IPS-15b (cell line): ENCODE data around the gene PPP4R2.

ENCODE experiments used
- H3K27me3 ChIP-seq: one replicate; pipeline ENCODE4 v1.6.1; 2013; ENCODE audit warnings: low read length; ENCODE audit not compliant: control insufficient read depth, insufficient read depth
- H3K36me3 ChIP-seq: one replicate; pipeline ENCODE4 v1.6.1; 2013; ENCODE audit warnings: low read length; ENCODE audit not compliant: control insufficient read depth, insufficient read depth
- H3K4me1 ChIP-seq: one replicate; pipeline ENCODE4 v1.6.1; 2013; ENCODE audit warnings: mild to moderate bottlenecking, low read length; ENCODE audit not compliant: control insufficient read depth, insufficient read depth
- H3K4me3 ChIP-seq: one replicate; pipeline ENCODE4 v1.5.1; 2013; ENCODE audit warnings: low read depth, low read length
- H3K9ac ChIP-seq: one replicate; pipeline ENCODE4 v1.6.1; 2013; ENCODE audit warnings: low read depth, mild to moderate bottlenecking, low read length
- H3K9me3 ChIP-seq: one replicate; pipeline ENCODE4 v1.6.1; 2013; ENCODE audit warnings: mild to moderate bottlenecking, low read length; ENCODE audit not compliant: control insufficient read depth, insufficient read depth

Gene PPP4R2

DNA sequence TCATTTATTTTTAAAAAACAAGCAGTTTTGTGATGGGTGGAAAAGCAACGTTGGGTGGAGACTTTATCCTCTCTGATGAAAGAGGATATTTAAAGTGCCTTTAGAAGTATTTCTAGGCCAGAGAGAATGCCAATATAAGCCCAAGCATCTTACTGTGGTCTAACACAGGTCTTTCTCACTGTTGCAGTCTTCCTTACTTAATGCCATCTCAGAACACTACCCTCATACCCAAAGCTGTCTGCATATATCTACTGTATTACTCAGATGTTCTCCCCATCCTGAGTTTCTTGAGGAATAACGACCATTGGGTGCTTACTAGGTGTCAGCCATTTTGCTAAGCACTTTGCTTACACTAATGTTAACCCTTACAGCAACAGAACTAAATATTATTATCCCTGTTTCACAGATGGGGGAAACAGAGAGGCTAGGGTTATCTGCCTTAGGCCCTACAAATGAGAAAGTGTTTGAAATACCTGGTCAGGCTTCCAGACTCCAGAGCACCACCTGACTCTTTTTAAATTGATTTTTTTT lies 35.0 kb downstream of the PPP4R2 start:
- Histone ChIP-seq H3K9ac (no peak overlapping the region), H3K4me3 (no peak overlapping the region), H3K27me3 (no peaks in the 10 kb centered on the region), H3K36me3 (no peaks in the 10 kb centered on the region), H3K9me3 (no peaks in the 10 kb centered on the region), H3K4me1 (peaks cover 6% of the 10 kb centered on the region)

GRCh38 chr3:73036694-73037591 lies 40.3 kb downstream of the PPP4R2 start:
- H3K4me1 ChIP-seq = peaks cover 16% of the 10 kb centered on the region
- no peaks in the 10 kb centered on the region for H3K36me3 ChIP-seq
- no peak overlapping the region for H3K4me3 ChIP-seq
- H3K27me3 ChIP-seq = no peaks in the 10 kb centered on the region
- no peaks in the 10 kb centered on the region for H3K9me3 ChIP-seq
- no peak overlapping the region for H3K9ac ChIP-seq

DNA sequence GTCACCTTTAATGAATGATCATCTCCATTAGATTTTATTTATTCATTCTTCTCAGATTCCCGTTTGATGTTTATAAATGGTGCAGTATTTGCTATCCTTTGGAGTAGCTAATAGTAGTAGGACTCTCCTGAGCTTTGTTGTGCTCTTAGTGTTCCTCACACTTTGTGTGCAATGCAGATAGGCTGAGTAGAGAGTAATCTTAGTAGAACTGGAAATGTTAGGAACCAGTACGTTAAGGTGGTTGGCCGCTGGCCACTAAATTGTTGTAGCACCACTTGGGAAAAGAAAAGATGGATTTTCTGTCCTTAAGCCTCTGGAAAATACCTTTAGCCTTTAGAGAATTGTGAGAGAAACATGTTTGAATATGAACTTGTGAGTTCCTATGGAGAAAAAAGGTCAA lies 44.9 kb downstream of the PPP4R2 start:
- Histone ChIP-seq H3K36me3 (no peaks in the 10 kb centered on the region), H3K9ac (no peak overlapping the region), H3K4me3 (no peak overlapping the region), H3K27me3 (no peaks in the 10 kb centered on the region), H3K9me3 (no peaks in the 10 kb centered on the region), H3K4me1 (peaks cover 20% of the 10 kb centered on the region)

- no peaks in the 10 kb centered on the region for H3K36me3 ChIP-seq
- no peaks in the 10 kb centered on the region for H3K9me3 ChIP-seq
- no peak overlapping the region for H3K4me3 ChIP-seq
- H3K4me1 ChIP-seq = peaks cover 10% of the 10 kb centered on the region
- H3K27me3 ChIP-seq = no peaks in the 10 kb centered on the region
- no peak overlapping the region for H3K9ac ChIP-seq
These were observed 46.8 kb downstream of the PPP4R2 start for GRCh38 chr3:73043414-73043813.

DNA sequence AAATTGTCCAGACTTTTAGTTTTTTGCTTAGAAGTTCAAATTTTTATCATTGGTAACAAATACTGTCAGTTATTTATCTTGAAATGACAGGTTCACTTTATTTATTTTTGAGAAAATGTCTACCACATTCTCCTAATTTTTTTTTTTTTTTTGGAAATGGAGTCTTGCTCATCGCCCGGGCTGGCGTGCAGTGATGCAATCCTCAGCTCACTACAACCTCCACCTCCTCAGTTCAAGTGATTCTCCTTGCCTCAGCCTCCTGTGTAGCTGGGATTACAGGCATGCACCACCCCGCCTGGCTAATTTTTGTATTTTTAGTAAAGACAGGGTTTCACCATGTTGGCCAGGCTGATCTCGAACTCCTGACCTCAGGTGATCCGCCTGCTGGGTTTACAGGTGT lies 48.8 kb downstream of the PPP4R2 start:
- no peak overlapping the region for H3K4me3 ChIP-seq
- peaks cover 10% of the 10 kb centered on the region for H3K4me1 ChIP-seq
- no peaks in the 10 kb centered on the region for H3K9me3 ChIP-seq
- no peaks in the 10 kb centered on the region for H3K27me3 ChIP-seq
- H3K36me3 ChIP-seq = no peaks in the 10 kb centered on the region
- H3K9ac ChIP-seq = no peak overlapping the region

DNA sequence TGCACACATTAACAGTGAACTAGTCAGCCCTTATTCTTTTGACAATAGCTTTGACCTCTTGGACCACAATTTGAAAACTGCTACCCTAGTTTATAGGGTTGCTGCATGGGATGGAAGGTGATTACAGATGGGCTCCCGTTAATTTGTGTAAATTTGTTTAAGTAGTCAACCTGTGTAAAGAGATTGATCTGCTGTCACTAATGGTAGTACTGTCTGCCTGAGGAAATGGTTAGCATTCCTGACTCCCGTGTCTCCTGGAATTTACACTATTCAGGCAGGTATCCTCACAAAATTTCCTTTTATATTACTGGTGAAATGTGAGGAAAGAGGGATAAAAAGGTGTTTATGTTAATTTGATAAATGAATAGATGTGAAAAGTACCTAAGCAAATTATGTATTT lies 49.6 kb downstream of the PPP4R2 start:
- no peaks in the 10 kb centered on the region for H3K27me3 ChIP-seq
- no peaks in the 10 kb centered on the region for H3K36me3 ChIP-seq
- no peak overlapping the region for H3K4me3 ChIP-seq
- peaks cover 10% of the 10 kb centered on the region for H3K4me1 ChIP-seq
- H3K9ac ChIP-seq = no peak overlapping the region
- H3K9me3 ChIP-seq = no peaks in the 10 kb centered on the region

DNA sequence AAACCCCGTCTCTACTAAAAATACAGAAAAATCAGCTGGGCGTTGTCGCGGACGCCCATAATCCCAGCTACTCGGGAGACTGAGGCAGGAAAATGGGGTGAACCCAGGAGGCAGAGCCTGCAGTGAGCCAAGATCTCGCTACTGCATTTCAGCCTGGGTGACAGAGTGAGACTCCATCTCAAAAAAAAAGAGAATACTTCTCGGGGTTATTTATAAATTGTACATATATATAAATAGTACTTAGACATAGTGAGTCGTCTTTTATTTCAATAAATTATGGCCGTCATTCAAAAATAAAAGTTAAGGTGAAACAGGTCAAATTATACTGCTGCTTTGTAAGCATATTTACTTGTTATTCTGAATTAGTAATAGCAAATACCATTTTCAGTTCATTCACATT lies 52.7 kb downstream of the PPP4R2 start:
- Histone ChIP-seq H3K4me1 (no peaks in the 10 kb centered on the region), H3K4me3 (no peak overlapping the region), H3K27me3 (no peaks in the 10 kb centered on the region), H3K9me3 (no peaks in the 10 kb centered on the region), H3K36me3 (no peaks in the 10 kb centered on the region), H3K9ac (no peak overlapping the region)

DNA sequence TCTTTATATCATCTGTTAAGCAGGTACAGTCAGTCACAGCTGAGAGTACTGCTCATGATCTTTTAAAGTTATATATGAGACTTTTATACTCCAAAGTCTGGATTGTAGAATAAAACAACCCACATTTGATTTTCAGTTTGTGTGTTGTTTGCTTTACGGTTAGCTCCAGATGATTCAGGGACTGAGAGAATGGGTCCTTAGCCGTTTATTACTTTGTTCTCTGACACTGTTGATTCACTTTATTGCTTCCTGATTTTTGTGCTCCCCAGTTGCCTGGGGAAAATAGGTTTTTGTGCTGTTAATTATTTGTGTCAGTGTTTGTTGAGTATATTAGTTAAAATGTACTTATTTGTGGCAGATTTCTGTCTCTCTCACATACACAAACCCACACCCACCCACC lies 56.2 kb downstream of the PPP4R2 start:
- no peaks in the 10 kb centered on the region for H3K36me3 ChIP-seq
- no peaks in the 10 kb centered on the region for H3K9me3 ChIP-seq

GRCh38 chr3:73055583-73055982 lies 59.0 kb downstream of the PPP4R2 start:
- no peak overlapping the region for H3K4me3 ChIP-seq
- no peaks in the 10 kb centered on the region for H3K27me3 ChIP-seq
- H3K36me3 ChIP-seq = no peaks in the 10 kb centered on the region
- H3K9ac ChIP-seq = no peak overlapping the region
- no peaks in the 10 kb centered on the region for H3K4me1 ChIP-seq
- H3K9me3 ChIP-seq = no peaks in the 10 kb centered on the region

More for the DNA sequence above, 56.2 kb downstream of the PPP4R2 start:
- Histone ChIP-seq H3K27me3 (no peaks in the 10 kb centered on the region), H3K4me1 (no peaks in the 10 kb centered on the region), H3K4me3 (no peak overlapping the region), H3K9ac (no peak overlapping the region)

- Histone ChIP-seq H3K27me3 (no peaks in the 10 kb centered on the region), H3K9ac (no peak overlapping the region), H3K9me3 (no peaks in the 10 kb centered on the region), H3K4me1 (no peaks in the 10 kb centered on the region), H3K36me3 (no peaks in the 10 kb centered on the region), H3K4me3 (no peak overlapping the region)
These were observed 59.6 kb downstream of the PPP4R2 start for GRCh38 chr3:73056014-73056844.

DNA sequence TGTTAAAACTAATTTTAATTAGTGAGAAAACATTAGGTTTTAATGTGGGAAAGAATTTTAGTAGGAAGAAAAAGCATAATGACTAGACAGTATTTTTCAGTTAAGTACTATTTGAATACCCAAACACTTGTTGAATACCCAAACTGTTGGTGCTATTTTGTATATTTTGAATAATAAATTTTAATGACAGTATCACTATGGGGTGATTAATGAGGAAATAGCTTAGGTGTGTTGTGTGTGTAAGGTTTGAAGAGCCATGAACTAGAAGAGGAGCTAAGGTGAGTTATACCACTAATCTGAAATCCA lies 60.2 kb downstream of the PPP4R2 start:
- Histone ChIP-seq H3K4me3 (no peak overlapping the region), H3K9me3 (no peaks in the 10 kb centered on the region), H3K4me1 (no peaks in the 10 kb centered on the region), H3K27me3 (no peaks in the 10 kb centered on the region), H3K36me3 (no peaks in the 10 kb centered on the region), H3K9ac (no peak overlapping the region)

DNA sequence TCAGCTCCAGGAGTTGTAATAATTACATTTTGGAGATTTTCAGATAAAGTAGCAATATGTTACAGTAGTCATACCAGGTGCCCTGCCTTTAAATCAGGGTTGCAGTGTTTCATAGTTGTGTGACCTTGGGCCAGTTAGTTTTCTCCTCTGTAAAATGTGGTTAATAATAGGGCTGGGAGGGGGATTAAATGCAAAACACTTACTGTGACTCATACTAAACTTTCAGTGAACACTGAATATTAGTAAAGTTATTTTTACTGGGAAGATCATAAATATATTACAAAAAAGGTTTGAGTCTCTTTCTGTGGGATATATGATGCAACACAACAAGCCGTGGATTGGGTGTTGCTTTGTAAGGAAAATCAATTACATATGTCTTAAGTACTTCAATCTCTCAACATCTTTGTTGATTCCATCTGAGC lies 63.7 kb downstream of the PPP4R2 start:
- H3K9me3 ChIP-seq = no peaks in the 10 kb centered on the region
- H3K9ac ChIP-seq = no peak overlapping the region
- no peak overlapping the region for H3K4me3 ChIP-seq
- H3K4me1 ChIP-seq = no peaks in the 10 kb centered on the region
- peaks cover 13% of the 10 kb centered on the region for H3K36me3 ChIP-seq
- H3K27me3 ChIP-seq = no peaks in the 10 kb centered on the region
